Measurements from ENCODE around the gene CLEC20A.

DNA sequence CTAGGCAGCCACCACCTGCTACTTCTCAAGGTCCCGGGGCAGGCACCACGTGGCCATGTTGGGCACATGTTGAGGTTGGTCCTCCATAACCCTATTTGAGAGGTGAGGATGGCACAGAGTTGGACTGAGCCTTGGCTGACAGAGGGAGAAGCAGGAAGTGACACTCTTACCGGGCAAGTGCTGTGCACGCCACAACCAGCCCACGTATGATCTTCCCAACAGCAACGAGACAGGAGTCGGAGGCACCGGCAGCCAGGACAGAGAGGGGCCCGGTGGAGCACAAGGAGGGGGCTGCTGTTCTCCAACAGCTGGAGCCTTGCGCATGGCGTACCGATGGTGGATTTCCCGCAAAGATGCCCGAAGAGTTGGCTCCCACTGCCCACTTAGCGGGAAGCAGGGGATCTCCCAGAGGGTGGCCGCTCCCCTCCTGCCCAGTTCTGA, 3.4 kb downstream of the CLEC20A start:
- TF ChIP-seq CTCF (IDR thresholded peaks at IDR 0.05) (no peak), POLR2A (IDR thresholded peaks at IDR 0.05) (no peak)
